ENCODE measurements around the gene TGM6.

Gene TGM6

DNA sequence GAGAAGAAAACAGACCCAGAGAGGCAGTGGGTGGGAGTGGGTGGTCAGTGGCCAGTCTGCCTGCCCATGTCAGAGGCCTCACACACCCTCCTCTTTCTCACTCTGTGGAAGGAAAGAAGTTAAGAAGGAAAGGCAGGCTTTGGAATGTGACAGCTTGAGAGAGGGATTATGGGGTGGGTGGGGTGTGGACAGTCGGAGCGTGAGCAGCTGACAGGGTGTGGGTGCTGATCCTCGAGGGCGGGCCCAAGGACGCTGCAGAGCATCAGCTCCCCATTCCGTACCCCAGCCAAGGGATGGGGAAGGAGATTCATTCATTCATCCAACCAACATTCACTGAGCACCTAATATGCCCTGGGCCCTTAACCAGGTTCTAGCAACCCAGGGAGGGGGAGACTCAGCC, 4.8 kb downstream of the TGM6 start:
- Histone ChIP-seq H3K36me3 (ENCODE audit: control insufficient read depth, insufficient read depth, low read length, severe bottlenecking) (no peaks in the 10 kb centered on the region), H3K4me3 (ENCODE audit: low read length) (no peak overlapping the region), H3K27me3 (replicated peaks; ENCODE audit: control insufficient read depth, insufficient read depth, low read length) (peaks cover 8% of the 10 kb centered on the region), H3K9ac (ENCODE audit: low read length) (no peak overlapping the region), H3K4me1 (ENCODE audit: control insufficient read depth, insufficient read depth, low read length) (no peaks in the 10 kb centered on the region), H3K9me3 (ENCODE audit: control insufficient read depth, low read length) (peaks cover 27% of the 10 kb centered on the region)
- no peak for DNase-seq (ENCODE audit: low read depth)

DNA sequence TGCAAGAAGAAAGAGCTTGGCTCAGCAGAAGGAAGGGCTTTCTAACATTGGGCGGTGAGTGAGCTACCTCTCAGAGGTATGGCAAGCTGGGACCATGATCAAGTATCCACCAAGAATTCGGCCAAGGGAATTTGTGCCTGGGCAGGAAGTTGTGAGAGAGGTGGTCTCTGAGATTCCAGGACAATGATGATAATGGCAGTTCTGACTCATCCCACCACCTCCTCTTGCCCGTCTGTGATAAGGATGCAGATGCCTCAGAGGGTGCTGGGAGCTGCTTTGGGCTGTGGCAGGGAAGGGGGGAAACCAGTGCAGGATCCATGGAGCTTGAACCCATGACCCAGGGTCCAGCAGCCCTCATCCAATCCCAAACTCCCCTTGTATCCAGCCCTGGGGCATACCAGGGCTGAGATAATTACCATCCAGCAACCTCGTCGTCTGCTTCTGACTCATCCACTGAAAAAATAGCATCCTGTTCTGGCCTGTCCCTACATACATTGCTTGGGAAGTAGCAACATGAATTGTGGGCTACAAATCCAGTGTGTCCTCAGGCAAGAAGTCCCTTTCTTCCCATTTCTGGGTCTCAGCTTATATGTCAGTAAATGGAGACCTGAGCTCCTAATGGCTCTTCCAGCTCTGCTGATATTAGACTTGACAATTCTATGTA, 5.9 kb downstream of the TGM6 start:
- Histone ChIP-seq H3K9ac (ENCODE audit: low read length) (no peak overlapping the region), H3K4me1 (ENCODE audit: control insufficient read depth, insufficient read depth, low read length) (no peaks in the 10 kb centered on the region), H3K36me3 (ENCODE audit: control insufficient read depth, insufficient read depth, low read length, severe bottlenecking) (no peaks in the 10 kb centered on the region), H3K9me3 (ENCODE audit: control insufficient read depth, low read length) (peaks cover 27% of the 10 kb centered on the region), H3K4me3 (ENCODE audit: low read length) (no peak overlapping the region), H3K27me3 (replicated peaks; ENCODE audit: control insufficient read depth, insufficient read depth, low read length) (peaks cover 8% of the 10 kb centered on the region)
- peak; percentile 25 for DNase-seq (ENCODE audit: low read depth)

DNA sequence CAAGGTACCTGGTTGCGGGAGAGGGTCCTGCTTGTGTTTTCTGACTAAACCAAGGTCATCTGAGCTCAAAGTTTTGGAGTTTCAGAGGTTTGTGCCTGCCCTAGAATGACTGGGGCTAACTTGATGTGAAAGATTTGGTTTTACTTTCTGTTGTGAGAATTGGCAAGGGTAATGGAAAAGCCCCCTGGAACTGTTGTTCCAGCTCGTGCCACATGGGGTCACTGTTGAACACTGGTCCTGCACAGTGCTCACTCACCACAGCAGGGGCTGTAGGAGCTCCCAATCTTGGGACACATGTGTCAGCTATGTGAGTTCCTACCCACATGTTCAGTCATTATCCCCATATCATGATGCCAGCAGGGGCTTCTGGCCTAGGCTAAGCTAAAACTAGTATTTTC, 6.5 kb downstream of the TGM6 start:
- no peaks in the 10 kb centered on the region for H3K36me3 ChIP-seq (ENCODE audit: control insufficient read depth, insufficient read depth, low read length, severe bottlenecking)
- H3K9ac ChIP-seq (ENCODE audit: low read length) = no peak overlapping the region
- peaks cover 27% of the 10 kb centered on the region for H3K9me3 ChIP-seq (ENCODE audit: control insufficient read depth, low read length)
- peaks cover 8% of the 10 kb centered on the region for H3K27me3 ChIP-seq (replicated peaks; ENCODE audit: control insufficient read depth, insufficient read depth, low read length)
- H3K4me3 ChIP-seq (ENCODE audit: low read length) = no peak overlapping the region
- no peaks in the 10 kb centered on the region for H3K4me1 ChIP-seq (ENCODE audit: control insufficient read depth, insufficient read depth, low read length)
- DNase-seq (ENCODE audit: low read depth) = peak; percentile 18

DNA sequence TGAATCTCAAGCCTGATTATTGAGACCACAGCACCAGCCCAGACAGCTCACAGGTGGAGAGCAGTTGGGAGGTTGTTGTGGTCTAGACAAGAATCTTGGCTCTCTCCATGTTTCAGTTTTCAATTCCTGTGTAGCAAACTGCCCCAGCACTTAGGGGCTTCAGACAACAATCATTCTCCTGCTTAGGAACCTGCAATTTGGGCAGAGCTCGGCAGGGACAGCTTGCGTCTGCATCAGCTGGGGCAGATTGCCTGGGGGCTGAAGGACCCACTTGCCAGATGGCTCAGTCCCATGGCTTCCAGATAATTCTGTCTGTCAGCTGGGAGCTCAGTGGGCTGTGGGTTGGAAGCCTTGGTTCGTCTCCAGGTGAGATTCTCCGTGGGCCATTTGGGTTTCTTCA, 6.9 kb downstream of the TGM6 start:
- Histone ChIP-seq H3K36me3 (ENCODE audit: control insufficient read depth, insufficient read depth, low read length, severe bottlenecking) (no peaks in the 10 kb centered on the region), H3K9me3 (ENCODE audit: control insufficient read depth, low read length) (peaks cover 27% of the 10 kb centered on the region), H3K4me3 (ENCODE audit: low read length) (no peak overlapping the region), H3K4me1 (ENCODE audit: control insufficient read depth, insufficient read depth, low read length) (no peaks in the 10 kb centered on the region), H3K27me3 (replicated peaks; ENCODE audit: control insufficient read depth, insufficient read depth, low read length) (peaks cover 8% of the 10 kb centered on the region), H3K9ac (ENCODE audit: low read length) (no peak overlapping the region)
- DNase-seq (ENCODE audit: low read depth) = no peak

DNA sequence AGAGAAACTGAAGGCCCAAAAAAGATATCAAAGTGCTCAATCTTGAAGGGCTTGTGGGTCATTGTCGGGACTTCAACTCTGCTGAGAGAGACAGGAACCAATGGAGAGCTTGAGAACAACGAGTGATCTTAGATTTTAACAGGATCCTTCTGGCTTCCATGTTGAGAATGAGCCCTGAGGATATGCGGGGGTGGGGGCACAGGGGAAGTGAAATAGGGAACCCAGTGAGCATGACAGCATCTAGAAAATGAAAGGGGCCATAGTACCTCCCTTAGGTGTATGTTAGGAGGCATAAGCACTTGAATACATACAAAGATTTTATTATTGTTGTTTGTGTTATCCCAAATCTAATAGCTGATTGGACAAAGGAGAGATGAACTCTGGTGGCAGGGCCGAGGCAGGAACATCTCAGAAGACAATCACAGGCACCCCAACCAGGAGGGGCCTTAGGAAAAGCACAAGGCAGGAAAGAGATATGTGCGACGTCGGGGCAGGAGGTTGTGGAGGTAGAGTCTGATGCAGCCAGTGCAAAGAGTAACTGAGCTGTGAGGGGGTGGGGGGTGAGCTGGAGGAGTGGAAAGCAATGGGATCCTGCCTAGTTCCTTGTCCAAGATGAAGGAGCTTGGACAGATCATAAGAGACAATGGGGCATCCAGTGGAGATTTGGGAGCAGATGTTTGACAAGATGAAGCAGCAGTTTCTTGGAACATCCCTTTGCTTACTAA, 10.4 kb downstream of the TGM6 start:
- Histone ChIP-seq H3K36me3 (ENCODE audit: control insufficient read depth, insufficient read depth, low read length, severe bottlenecking) (no peaks in the 10 kb centered on the region), H3K9me3 (ENCODE audit: control insufficient read depth, low read length) (peaks cover 27% of the 10 kb centered on the region), H3K4me1 (ENCODE audit: control insufficient read depth, insufficient read depth, low read length) (no peaks in the 10 kb centered on the region), H3K4me3 (ENCODE audit: low read length) (no peak overlapping the region), H3K27me3 (replicated peaks; ENCODE audit: control insufficient read depth, insufficient read depth, low read length) (peaks cover 24% of the 10 kb centered on the region), H3K9ac (ENCODE audit: low read length) (no peak overlapping the region)
- no peak for DNase-seq (ENCODE audit: low read depth)

DNA sequence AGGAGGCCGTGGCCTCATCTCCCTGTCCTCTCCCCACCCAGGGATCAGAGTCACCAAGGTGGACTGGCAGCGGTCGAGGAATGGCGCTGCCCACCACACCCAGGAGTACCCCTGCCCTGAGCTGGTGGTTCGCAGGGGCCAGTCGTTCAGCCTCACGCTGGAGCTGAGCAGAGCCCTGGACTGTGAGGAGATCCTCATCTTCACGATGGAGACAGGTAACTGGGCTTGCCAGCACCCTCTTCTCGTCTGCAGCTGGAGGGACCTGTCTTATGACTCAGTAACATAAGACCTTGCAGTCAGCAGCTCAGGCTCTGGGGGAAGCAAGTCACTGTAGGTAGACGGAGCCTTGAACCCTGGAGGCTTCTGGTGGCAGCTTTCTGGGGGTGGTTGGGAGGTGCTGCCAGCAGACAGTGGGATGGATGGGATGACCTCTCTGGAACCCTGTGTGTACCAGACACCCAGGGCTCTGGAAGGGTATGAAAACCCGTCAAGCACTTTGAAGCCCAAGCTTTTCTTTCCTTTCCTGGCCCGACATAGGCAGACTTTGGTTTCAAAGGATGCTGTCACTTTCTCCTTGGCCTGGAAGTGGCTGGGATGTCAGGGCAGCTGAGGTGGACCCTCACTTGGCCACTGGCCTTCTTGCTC, 13.8 kb downstream of the TGM6 start:
- Histone ChIP-seq H3K4me1 (ENCODE audit: control insufficient read depth, insufficient read depth, low read length) (no peaks in the 10 kb centered on the region), H3K9me3 (ENCODE audit: control insufficient read depth, low read length) (peaks cover 12% of the 10 kb centered on the region), H3K27me3 (replicated peaks; ENCODE audit: control insufficient read depth, insufficient read depth, low read length) (peaks cover 28% of the 10 kb centered on the region), H3K9ac (ENCODE audit: low read length) (no peak overlapping the region), H3K36me3 (ENCODE audit: control insufficient read depth, insufficient read depth, low read length, severe bottlenecking) (no peaks in the 10 kb centered on the region), H3K4me3 (ENCODE audit: low read length) (no peak overlapping the region)
- no peak for DNase-seq (ENCODE audit: low read depth)

DNA sequence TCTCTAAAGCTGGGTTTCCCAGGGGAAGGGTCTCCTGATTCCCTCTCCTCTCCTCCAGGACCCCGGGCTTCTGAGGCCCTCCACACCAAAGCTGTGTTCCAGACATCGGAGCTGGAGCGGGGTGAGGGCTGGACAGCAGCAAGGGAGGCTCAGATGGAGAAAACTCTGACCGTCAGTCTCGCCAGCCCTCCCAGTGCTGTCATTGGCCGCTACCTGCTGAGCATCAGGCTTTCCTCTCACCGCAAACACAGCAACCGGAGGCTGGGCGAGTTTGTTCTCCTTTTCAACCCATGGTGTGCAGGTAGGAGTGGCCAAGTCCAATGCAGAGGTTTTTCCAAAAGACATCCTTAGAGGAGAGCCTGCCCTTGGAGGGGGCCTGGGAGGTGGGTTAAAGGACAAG, 14.4 kb downstream of the TGM6 start:
- Histone ChIP-seq H3K9ac (ENCODE audit: low read length) (no peak overlapping the region), H3K36me3 (ENCODE audit: control insufficient read depth, insufficient read depth, low read length, severe bottlenecking) (no peaks in the 10 kb centered on the region), H3K27me3 (replicated peaks; ENCODE audit: control insufficient read depth, insufficient read depth, low read length) (peaks cover 22% of the 10 kb centered on the region), H3K4me3 (ENCODE audit: low read length) (no peak overlapping the region), H3K9me3 (ENCODE audit: control insufficient read depth, low read length) (peaks cover 7% of the 10 kb centered on the region), H3K4me1 (ENCODE audit: control insufficient read depth, insufficient read depth, low read length) (no peaks in the 10 kb centered on the region)
- no peak for DNase-seq (ENCODE audit: low read depth)

DNA sequence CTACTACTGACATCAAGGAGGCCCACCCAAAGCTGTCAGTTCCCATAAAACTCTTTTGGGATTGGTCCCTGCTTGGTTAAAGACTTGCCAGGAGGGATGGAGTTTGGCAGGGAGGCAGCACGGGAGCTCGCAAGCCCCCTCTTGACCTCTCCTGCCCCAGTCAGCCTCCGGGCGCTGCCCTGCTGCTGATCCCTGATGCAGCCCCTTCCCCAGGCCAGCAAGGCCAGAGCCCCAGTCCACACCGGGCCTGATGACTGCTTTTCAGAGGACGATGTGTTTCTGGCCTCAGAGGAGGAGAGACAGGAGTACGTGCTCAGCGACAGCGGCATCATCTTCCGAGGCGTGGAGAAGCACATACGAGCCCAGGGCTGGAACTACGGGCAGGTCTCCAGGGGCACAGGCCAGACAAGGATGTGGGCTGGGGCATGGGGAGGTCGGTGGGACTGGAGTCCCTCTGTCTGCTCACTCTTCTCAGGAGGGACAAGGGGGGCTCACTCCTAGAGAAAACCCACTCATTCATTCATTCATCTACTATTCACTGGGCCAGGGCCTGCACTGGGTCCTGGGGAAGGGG, 15.6 kb downstream of the TGM6 start:
- Histone ChIP-seq H3K36me3 (ENCODE audit: control insufficient read depth, insufficient read depth, low read length, severe bottlenecking) (no peaks in the 10 kb centered on the region), H3K9ac (ENCODE audit: low read length) (no peak overlapping the region), H3K27me3 (replicated peaks; ENCODE audit: control insufficient read depth, insufficient read depth, low read length) (peaks cover 19% of the 10 kb centered on the region), H3K4me3 (ENCODE audit: low read length) (no peak overlapping the region), H3K9me3 (ENCODE audit: control insufficient read depth, low read length) (peaks cover 7% of the 10 kb centered on the region), H3K4me1 (ENCODE audit: control insufficient read depth, insufficient read depth, low read length) (no peaks in the 10 kb centered on the region)
- DNase-seq (ENCODE audit: low read depth) = no peak

DNA sequence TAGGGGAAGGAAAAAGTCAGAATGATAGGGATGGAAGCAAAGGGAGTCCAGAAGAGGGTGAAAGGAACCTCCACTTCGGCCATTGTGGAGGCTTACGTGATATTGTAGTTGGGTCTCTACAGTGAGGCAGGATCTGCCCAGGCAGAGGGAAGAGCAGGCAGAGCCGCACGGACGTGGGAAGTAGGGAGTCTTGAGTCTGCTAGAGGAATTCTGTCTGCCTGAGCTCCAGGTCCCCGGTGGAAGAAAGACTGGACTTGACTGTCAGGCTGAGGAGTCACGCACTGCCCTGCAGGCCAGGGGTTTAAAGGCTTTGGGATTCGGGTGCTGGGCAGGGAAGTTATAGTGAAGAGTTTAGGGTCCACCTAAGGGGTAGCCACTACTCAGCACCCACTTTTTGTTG, 16.4 kb downstream of the TGM6 start:
- no peak for DNase-seq (ENCODE audit: low read depth)
- H3K9me3 ChIP-seq (ENCODE audit: control insufficient read depth, low read length) = peaks cover 7% of the 10 kb centered on the region
- H3K4me3 ChIP-seq (ENCODE audit: low read length) = no peak overlapping the region
- H3K36me3 ChIP-seq (ENCODE audit: control insufficient read depth, insufficient read depth, low read length, severe bottlenecking) = no peaks in the 10 kb centered on the region
- H3K27me3 ChIP-seq (replicated peaks; ENCODE audit: control insufficient read depth, insufficient read depth, low read length) = peaks cover 19% of the 10 kb centered on the region
- H3K9ac ChIP-seq (ENCODE audit: low read length) = no peak overlapping the region
- no peaks in the 10 kb centered on the region for H3K4me1 ChIP-seq (ENCODE audit: control insufficient read depth, insufficient read depth, low read length)

DNA sequence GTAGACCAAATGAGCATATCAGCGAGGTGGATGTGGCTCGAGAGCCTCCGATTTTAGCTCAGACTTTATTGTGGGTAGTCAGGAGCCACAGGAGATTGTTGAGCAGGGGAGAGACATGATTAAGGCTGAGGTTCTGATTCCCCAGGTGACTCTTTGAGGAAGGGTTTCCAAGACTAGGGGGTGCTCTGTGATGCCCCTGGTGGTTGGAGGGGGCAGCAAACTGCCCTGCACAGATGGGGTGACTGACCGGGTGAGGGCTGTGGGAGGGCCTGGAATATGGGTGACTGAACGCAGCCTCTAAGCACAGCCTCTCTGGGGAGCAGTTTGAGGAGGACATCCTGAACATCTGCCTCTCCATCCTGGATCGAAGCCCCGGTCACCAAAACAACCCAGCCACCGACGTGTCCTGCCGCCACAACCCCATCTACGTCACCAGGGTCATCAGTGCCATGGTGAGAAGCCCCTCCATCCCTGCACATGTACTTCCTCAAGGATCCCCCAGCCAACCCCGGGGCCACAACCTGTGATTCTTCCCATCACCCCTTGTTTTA, 17.0 kb downstream of the TGM6 start:
- DNase-seq (ENCODE audit: low read depth) = no peak
- H3K36me3 ChIP-seq (ENCODE audit: control insufficient read depth, insufficient read depth, low read length, severe bottlenecking) = no peaks in the 10 kb centered on the region
- H3K9me3 ChIP-seq (ENCODE audit: control insufficient read depth, low read length) = peaks cover 7% of the 10 kb centered on the region
- H3K9ac ChIP-seq (ENCODE audit: low read length) = no peak overlapping the region
- no peaks in the 10 kb centered on the region for H3K4me1 ChIP-seq (ENCODE audit: control insufficient read depth, insufficient read depth, low read length)
- peaks cover 19% of the 10 kb centered on the region for H3K27me3 ChIP-seq (replicated peaks; ENCODE audit: control insufficient read depth, insufficient read depth, low read length)
- no peak overlapping the region for H3K4me3 ChIP-seq (ENCODE audit: low read length)

DNA sequence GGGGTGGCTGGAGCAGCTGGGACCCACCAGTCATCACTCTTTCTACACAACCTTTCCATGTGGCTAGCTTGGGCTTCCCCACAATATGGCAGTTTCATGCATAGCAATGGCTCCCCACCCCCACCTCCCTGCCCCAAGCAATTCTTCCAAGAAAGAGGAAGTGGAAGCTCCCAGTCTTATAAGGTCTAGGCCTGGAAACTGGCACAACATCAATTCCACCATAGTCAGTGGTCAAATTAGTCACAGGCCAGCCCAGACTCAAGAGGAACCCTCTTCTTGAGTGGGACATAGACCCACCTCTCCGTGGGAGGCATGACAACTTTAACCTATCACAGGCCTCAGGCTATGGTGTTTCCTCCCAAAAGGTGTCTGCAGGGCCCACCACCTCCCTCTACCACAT, 17.7 kb downstream of the TGM6 start:
- peaks cover 19% of the 10 kb centered on the region for H3K27me3 ChIP-seq (replicated peaks; ENCODE audit: control insufficient read depth, insufficient read depth, low read length)
- no peak for DNase-seq (ENCODE audit: low read depth)
- no peaks in the 10 kb centered on the region for H3K36me3 ChIP-seq (ENCODE audit: control insufficient read depth, insufficient read depth, low read length, severe bottlenecking)
- H3K4me3 ChIP-seq (ENCODE audit: low read length) = no peak overlapping the region
- H3K9me3 ChIP-seq (ENCODE audit: control insufficient read depth, low read length) = peaks cover 7% of the 10 kb centered on the region
- no peaks in the 10 kb centered on the region for H3K4me1 ChIP-seq (ENCODE audit: control insufficient read depth, insufficient read depth, low read length)
- no peak overlapping the region for H3K9ac ChIP-seq (ENCODE audit: low read length)

Data from adipocyte (in vitro differentiated cells).